H1 (cell line): ENCODE measurements around the gene TNN. TPM values are rescaled to one million over a fixed set of nuclear protein-coding genes. Genes with fewer than 3 reads are reported as not detected.

Experiments
- CTCF ChIA-PET: fragments of 300-600 bp; sonication (Branson Sonifier 250); formaldehyde crosslinking; loops from one replicate; lab custom pipeline; 2021; ENCODE audit not compliant: partially characterized antibody; lab: Charles Lee
- POLR2A ChIA-PET: fragments of 300-600 bp; sonication (Branson Sonifier 250); formaldehyde crosslinking; loops from one replicate; lab custom pipeline; 2021; ENCODE audit warnings: inconsistent platforms; ENCODE audit not compliant: partially characterized antibody; lab: Charles Lee
- DNase-seq, 2 experiments: peaks; one replicate each; pipeline versions ENCODE4 v3.0.0 to v3.0.0-alpha.2; 2010 to 2022; ENCODE audit warnings: low spot score in 2 of 2, low read depth in 1 of 2, mixed read lengths in 1 of 2
- FAIRE-seq: peaks from 2 replicates; lab custom pipeline; 2011; peaks lifted over from hg19 to GRCh38; lab: Jason Lieb, UNC
- H2AFZ ChIP-seq: 2 replicates; pipeline ENCODE4 v1.8.1; 2012; ENCODE audit warnings: low read length, inconsistent platforms
- H2AK5ac ChIP-seq: 2 replicates; pipeline ENCODE4 v1.6.1; 2013; ENCODE audit warnings: low read depth, low read length
- H2BK120ac ChIP-seq: replicated peaks from 2 replicates; pipeline ENCODE3; 2013; ENCODE audit warnings: low read depth, low read length, inconsistent platforms
- H2BK12ac ChIP-seq: 2 replicates; pipeline ENCODE4 v1.6.1; 2013; ENCODE audit warnings: low read depth, low read length
- H2BK15ac ChIP-seq: 2 replicates; pipeline ENCODE4 v1.6.1; 2013; ENCODE audit warnings: low read length
- H2BK20ac ChIP-seq: 2 replicates; pipeline ENCODE4 v1.6.1; 2013; ENCODE audit warnings: low read length
- H2BK5ac ChIP-seq: 2 replicates; pipeline ENCODE4 v1.6.1; 2013; ENCODE audit warnings: low read depth, low read length
- H3K14ac ChIP-seq: 2 replicates; pipeline ENCODE4 v1.6.1; 2013; ENCODE audit warnings: inconsistent platforms; ENCODE audit not compliant: insufficient read length
- H3K18ac ChIP-seq: 2 replicates; pipeline ENCODE4 v1.6.1; 2013; ENCODE audit warnings: low read length; ENCODE audit errors: extremely low read depth
- H3K23ac ChIP-seq: 2 replicates; pipeline ENCODE4 v1.6.1; 2013; ENCODE audit warnings: inconsistent platforms; ENCODE audit not compliant: insufficient read length
- H3K23me2 ChIP-seq: 2 replicates; pipeline ENCODE4 v1.6.1; 2013; ENCODE audit warnings: low read depth, low read length
- H3K27ac ChIP-seq: 2 replicates; pipeline ENCODE4 v1.6.1; 2011; ENCODE audit warnings: low read depth, low read length, inconsistent platforms
- H3K27me3 ChIP-seq, 4 experiments: replicated peaks in 1 of 4; 1 replicate in 1 of 4; 2 replicates in 3 of 4; pipeline versions ENCODE4 v1.6.1 to v1.8.1; 2011 to 2013; ENCODE audit warnings: low read length in 3 of 4, mild to moderate bottlenecking in 3 of 4, inconsistent platforms in 2 of 4, mixed read lengths in 2 of 4, moderate library complexity in 1 of 4; ENCODE audit not compliant: control insufficient read depth in 3 of 4, insufficient read depth in 3 of 4; ENCODE audit errors: extremely low read depth in 1 of 4
- H3K36me3 ChIP-seq, 4 experiments: 2 replicates each; pipeline versions ENCODE4 v1.6.1 to v1.8.1; 2011 to 2013; ENCODE audit warnings: mild to moderate bottlenecking in 4 of 4, low read length in 3 of 4, moderate library complexity in 2 of 4, control low read depth in 1 of 4, inconsistent platforms in 1 of 4; ENCODE audit not compliant: insufficient read depth in 4 of 4, control insufficient read depth in 2 of 4
- H3K4ac ChIP-seq: replicated peaks from 2 replicates; pipeline ENCODE3; 2013; ENCODE audit warnings: low read length, low read depth, mixed read lengths, inconsistent platforms; ENCODE audit not compliant: insufficient read length
- H3K4me1 ChIP-seq, 4 experiments: replicated peaks in 1 of 4; 1 replicate in 1 of 4; 2 replicates in 3 of 4; pipeline versions ENCODE4 v1.6.1 to v1.8.1; 2011 to 2013; ENCODE audit warnings: low read length in 3 of 4, inconsistent platforms in 2 of 4, mixed read lengths in 1 of 4; ENCODE audit not compliant: insufficient read depth in 4 of 4, control insufficient read depth in 3 of 4
- H3K4me2 ChIP-seq, 2 experiments: 2 replicates each; pipeline versions ENCODE4 v1.6.1 to v1.8.1; 2011 to 2013; ENCODE audit warnings: low read depth in 2 of 2, low read length in 2 of 2, control low read depth in 1 of 2, inconsistent platforms in 1 of 2, mild to moderate bottlenecking in 1 of 2; ENCODE audit not compliant: insufficient read depth in 1 of 2
- H3K4me3 ChIP-seq, 4 experiments: fragments of 200-600, 300-600 bp in 1 of 4; sonication (generic), shearing (Covaris generic), sonication (Bioruptor Twin) in 1 of 4; 2 replicates each; pipeline versions ENCODE4 v1.5.1 to v1.8.1; 2011 to 2016; ENCODE audit warnings: low read length in 4 of 4, low read depth in 3 of 4, control low read depth in 2 of 4, inconsistent platforms in 2 of 4, mild to moderate bottlenecking in 2 of 4, mixed read lengths in 1 of 4, moderate library complexity in 1 of 4; ENCODE audit not compliant: insufficient read depth in 2 of 4; ENCODE audit errors: extremely low read depth in 1 of 4
- H3K56ac ChIP-seq: replicated peaks from 2 replicates; pipeline ENCODE3; 2013; ENCODE audit warnings: low read depth, mild to moderate bottlenecking, mixed read lengths, low read length, inconsistent platforms; ENCODE audit not compliant: insufficient read length
- H3K79me1 ChIP-seq: 2 replicates; pipeline ENCODE4 v1.6.1; 2013; ENCODE audit warnings: low read depth, low read length, control low read depth
- H3K79me2 ChIP-seq, 2 experiments: 2 replicates each; pipeline versions ENCODE4 v1.6.1 to v1.8.1; 2012 to 2013; ENCODE audit warnings: low read length in 2 of 2, mild to moderate bottlenecking in 2 of 2, inconsistent platforms in 1 of 2; ENCODE audit not compliant: insufficient read depth in 2 of 2, control insufficient read depth in 1 of 2
- H3K9ac ChIP-seq, 4 experiments: replicated peaks in 1 of 4; 1 replicate in 1 of 4; 2 replicates in 3 of 4; pipeline versions ENCODE4 v1.6.1 to v1.8.1; 2011 to 2013; ENCODE audit warnings: low read depth in 3 of 4, low read length in 3 of 4, control low read depth in 2 of 4, mild to moderate bottlenecking in 2 of 4, moderate library complexity in 2 of 4, inconsistent platforms in 1 of 4; ENCODE audit errors: extremely low read depth in 1 of 4
- H3K9me3 ChIP-seq, 2 experiments: 2 replicates each; pipeline versions ENCODE4 v1.6.1 to v1.8.1; 2012 to 2013; ENCODE audit warnings: mild to moderate bottlenecking in 2 of 2, moderate library complexity in 2 of 2, control low read depth in 1 of 2, inconsistent platforms in 1 of 2, low read depth in 1 of 2, low read length in 1 of 2, mixed read lengths in 1 of 2; ENCODE audit not compliant: insufficient read depth in 2 of 2
- H4K20me1 ChIP-seq, 2 experiments: replicated peaks in 1 of 2; 2 replicates each; pipeline versions ENCODE3 to v1.8.1; 2011 to 2013; ENCODE audit warnings: inconsistent platforms in 2 of 2, low read length in 2 of 2, mild to moderate bottlenecking in 1 of 2; ENCODE audit not compliant: insufficient read depth in 2 of 2, control insufficient read depth in 1 of 2
- H4K5ac ChIP-seq: 2 replicates; pipeline ENCODE4 v1.6.1; 2013; ENCODE audit warnings: low read length, low read depth, mixed read lengths, inconsistent platforms; ENCODE audit not compliant: insufficient read length
- H4K8ac ChIP-seq: 2 replicates; pipeline ENCODE4 v1.8.0; 2013; ENCODE audit warnings: mild to moderate bottlenecking, moderate library complexity, low read length, inconsistent platforms; ENCODE audit not compliant: insufficient read depth; ENCODE audit errors: extremely low read depth
- H4K91ac ChIP-seq: replicated peaks from 2 replicates; pipeline ENCODE3; 2013; ENCODE audit warnings: low read length, mixed read lengths, inconsistent platforms; ENCODE audit not compliant: insufficient read length
- EZH2 ChIP-seq: fragments of 200-600 bp; sonication (generic); IDR thresholded peaks from 2 replicates; pipeline ENCODE4 v1.7.1; 2012; ENCODE audit warnings: low read depth, mild to moderate bottlenecking, moderate library complexity, low read length, inconsistent platforms; ENCODE audit not compliant: severe bottlenecking
- JUN ChIP-seq: IDR thresholded peaks from 2 replicates; pipeline ENCODE4 v1.6.1; 2011; ENCODE audit warnings: low read depth, mild to moderate bottlenecking, improper control_type of control experiment, low read length
- KDM5A ChIP-seq: fragments of 200-600 bp; IDR thresholded peaks from 2 replicates; pipeline ENCODE4 v1.7.1; 2012; ENCODE audit warnings: mild to moderate bottlenecking, low read length, inconsistent platforms, mixed read lengths
- SIN3A ChIP-seq, 2 experiments: IDR thresholded peaks in 1 of 2; conservative IDR thresholded peaks in 1 of 2; 2 replicates each; pipeline ENCODE4 v1.6.1; 2011 to 2012; ENCODE audit warnings: low read length in 2 of 2, improper control_type of control experiment in 1 of 2, low read depth in 1 of 2, mild to moderate bottlenecking in 1 of 2
- ZNF274 ChIP-seq: IDR thresholded peaks from 2 replicates; pipeline ENCODE4 v1.7.0; 2012; ENCODE audit warnings: low read length, borderline replicate concordance; ENCODE audit errors: extremely low read depth
- WGBS, 2 experiments: shearing (Covaris generic) in 1 of 2; methylation state at CpG; one replicate each; pipeline versions ENCODE4 v1.1.6 to v1.1.7; 2013 to 2015; ENCODE audit warnings: low lambda C conversion rate in 2 of 2, mixed read lengths in 2 of 2, inconsistent platforms in 1 of 2, low coverage in 1 of 2, missing lambda C conversion rate in 1 of 2; ENCODE audit not compliant: insufficient replicate concordance in 2 of 2, insufficient coverage in 1 of 2, insufficient read length in 1 of 2; ENCODE audit errors: extremely low coverage in 1 of 2, missing lambda C conversion rate in 1 of 2; 5-methylcytosine and 5-hydroxymethylcytosine counted together
- polyA plus RNA-seq, 7 experiments: library from polyadenylated mRNA; depleted of rRNA in 3 of 7; stranded (reverse) in 5 of 7; unstranded in 2 of 7; fragments of >200 nt in 5 of 7; fragments of 200-250 nt in 2 of 7; gene quantifications; 1 replicate in 5 of 7; 2 replicates in 1 of 7; 4 replicates in 1 of 7; pipeline versions ENCODE4 v1.2.1 to v1.2.3, GENCODE V29; 2011 to 2013; ENCODE audit warnings: missing spikeins in 2 of 7, mixed read lengths in 2 of 7
- total RNA-seq: library from RNA; stranded (reverse); fragmentation: NEBNext Ultra II Directional; extraction: Animal tissue kit (Norgen Biotek cat#: 25700); gene quantifications from 2 replicates; pipeline ENCODE4 v1.2.1, GENCODE V29; 2021

The TNN gene
- total and polyA plus RNA-seq, 2 of the 8 experiments (the other 6 are each of a cell fraction or from before 2014, with no cell fraction given): 0.21 to 0.30 TPM

DNA sequence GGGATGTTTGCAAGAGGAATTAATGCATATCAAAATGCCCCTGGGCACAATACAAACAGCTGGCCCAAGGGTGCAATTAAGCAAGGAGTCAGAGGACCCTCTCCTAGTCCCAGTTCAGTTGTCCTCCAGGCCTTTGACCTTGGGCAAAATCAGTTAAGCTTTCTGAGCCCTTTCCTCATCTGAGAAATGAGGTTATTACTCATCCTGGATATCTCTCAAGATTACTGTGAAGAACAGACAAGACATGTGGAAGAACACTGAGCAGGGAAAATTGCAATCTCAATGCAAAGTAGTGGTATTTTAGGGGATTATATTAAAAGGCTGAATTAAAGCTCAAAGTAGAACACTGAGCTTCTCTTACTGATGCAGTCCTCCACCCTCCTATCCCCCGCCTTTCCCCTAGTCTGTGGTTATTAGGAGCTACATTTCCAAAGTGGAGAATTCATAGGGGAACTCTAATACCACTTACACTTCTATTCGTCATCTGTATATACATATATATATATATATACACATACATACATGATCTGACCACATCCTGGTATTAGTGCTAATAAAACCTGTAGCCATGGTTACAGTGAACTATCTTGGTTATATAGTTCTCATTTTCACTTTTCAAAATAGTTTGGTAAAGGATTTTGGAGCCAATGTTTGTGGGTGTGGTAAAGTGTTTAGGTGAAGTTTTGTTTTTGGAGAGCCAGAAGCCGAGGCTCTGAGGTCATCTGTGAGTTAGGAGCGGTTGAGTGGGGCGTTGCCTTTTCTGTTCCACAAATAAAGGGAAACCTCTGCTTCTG, 106.9 kb downstream of the TNN start:
- Histone ChIP-seq H2BK20ac (no peak overlapping the region), H3K27me3 (no peaks in the 10 kb centered on the region), H3K36me3 (no peaks in the 10 kb centered on the region), H3K4ac (no peak overlapping the region), H2BK15ac (no peak overlapping the region), H3K18ac (no peak overlapping the region), H3K23ac (no peak overlapping the region), H3K4me1 (no peaks in the 10 kb centered on the region), H4K91ac (no peak overlapping the region), H3K23me2 (no peaks in the 10 kb centered on the region), H3K9me3 (no peaks in the 10 kb centered on the region), H2AFZ (no peak overlapping the region), H3K4me3 (no peak overlapping the region), H4K5ac (no peak overlapping the region), H4K20me1 (no peaks in the 10 kb centered on the region), H3K79me2 (no peaks in the 10 kb centered on the region), H3K56ac (no peak overlapping the region), H3K4me2 (no peak overlapping the region), H3K79me1 (no peaks in the 10 kb centered on the region), H2BK5ac (no peak overlapping the region), H2BK120ac (no peak overlapping the region), H3K9ac (no peak overlapping the region), H2AK5ac (no peak overlapping the region), H3K14ac (no peak overlapping the region), H3K27ac (no peak overlapping the region), H4K8ac (no peak overlapping the region), H2BK12ac (no peak overlapping the region)
- ChIA-PET CTCF (interaction anchor here (1.0 to 5.1 kb wide), 11 partner anchors 8 to 570 kb away, joined by 3 to 35 read pairs (median 6); no protein-coding TSS in a partner anchor), POLR2A (no interaction called here)
- DNase-seq (no peak), FAIRE-seq (no peak)
- 91% methylated on average over 5 of the region's 5 CpGs; no CpG with 5 or more reads in 1 of the 2 experiments for WGBS, 2 experiments
- no peak for TF ChIP-seq KDM5A
- no peak for TF ChIP-seq SIN3A (conservative IDR thresholded peaks at IDR 0.05 in 1 of 2, IDR thresholded peaks at IDR 0.05 in 1 of 2; ENCODE audit: low read depth in 1 of 2, low read length in 2 of 2)
- no peak for TF ChIP-seq ZNF274
- no peak for TF ChIP-seq JUN
- no peak for TF ChIP-seq EZH2
